RWPE1 (cell line): ENCODE results near the gene NRXN3.

Source experiments
- CTCF ChIA-PET: fragments of 350-600 bp; sonication (Branson Sonifier 250); formaldehyde crosslinking; extraction: SDS; loops from one replicate; lab custom pipeline; 2021; lab: Yijun Ruan, JAX
- POLR2A ChIA-PET: fragments of 400-600 bp; formaldehyde crosslinking; extraction: SDS; loops from one replicate; lab custom pipeline; 2020; ENCODE audit warnings: antibody characterized with exemption; ENCODE audit not compliant: low non-redundant PET; lab: Yijun Ruan, JAX
- DNase-seq: peaks from one replicate; pipeline ENCODE4 v3.0.0; 2012; ENCODE audit warnings: low spot score
- H3K27ac ChIP-seq: fragments of 450-650 bp; 2 replicates; pipeline ENCODE4 v1.5.1; 2017
- TF ChIP-seq, protein P1 (sequence below): fragments of 450-650 bp; conservative IDR thresholded peaks from 2 replicates; pipeline ENCODE4 v1.5.1; 2017; ENCODE audit warnings: low read depth, mild to moderate bottlenecking

The NRXN3 gene

DNA sequence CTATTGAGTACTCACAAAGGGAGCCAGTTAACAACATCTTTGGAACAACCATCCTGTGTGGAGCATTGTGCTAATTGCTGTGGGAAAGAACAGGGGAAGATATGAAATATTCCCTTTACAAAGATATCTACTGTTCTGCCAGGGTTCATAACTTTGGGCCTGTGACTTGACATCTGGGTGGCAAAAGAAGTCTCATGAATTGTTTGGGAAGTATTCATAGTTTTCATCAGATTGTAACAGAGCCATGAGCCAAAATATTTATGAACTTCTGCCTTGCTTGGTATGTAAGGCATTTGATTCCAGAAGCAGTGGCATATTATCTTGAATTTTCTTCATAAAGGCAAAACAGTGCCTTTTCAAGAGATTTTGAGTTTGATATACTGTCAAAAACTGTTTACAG is 1224.9 kb downstream of the NRXN3 start:
- ChIA-PET CTCF (no interaction called here), POLR2A (no interaction called here)
- TF ChIP-seq, protein P1, sequence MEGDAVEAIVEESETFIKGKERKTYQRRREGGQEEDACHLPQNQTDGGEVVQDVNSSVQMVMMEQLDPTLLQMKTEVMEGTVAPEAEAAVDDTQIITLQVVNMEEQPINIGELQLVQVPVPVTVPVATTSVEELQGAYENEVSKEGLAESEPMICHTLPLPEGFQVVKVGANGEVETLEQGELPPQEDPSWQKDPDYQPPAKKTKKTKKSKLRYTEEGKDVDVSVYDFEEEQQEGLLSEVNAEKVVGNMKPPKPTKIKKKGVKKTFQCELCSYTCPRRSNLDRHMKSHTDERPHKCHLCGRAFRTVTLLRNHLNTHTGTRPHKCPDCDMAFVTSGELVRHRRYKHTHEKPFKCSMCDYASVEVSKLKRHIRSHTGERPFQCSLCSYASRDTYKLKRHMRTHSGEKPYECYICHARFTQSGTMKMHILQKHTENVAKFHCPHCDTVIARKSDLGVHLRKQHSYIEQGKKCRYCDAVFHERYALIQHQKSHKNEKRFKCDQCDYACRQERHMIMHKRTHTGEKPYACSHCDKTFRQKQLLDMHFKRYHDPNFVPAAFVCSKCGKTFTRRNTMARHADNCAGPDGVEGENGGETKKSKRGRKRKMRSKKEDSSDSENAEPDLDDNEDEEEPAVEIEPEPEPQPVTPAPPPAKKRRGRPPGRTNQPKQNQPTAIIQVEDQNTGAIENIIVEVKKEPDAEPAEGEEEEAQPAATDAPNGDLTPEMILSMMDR = no peak
- H3K27ac ChIP-seq = no peak overlapping the region
- no peak for DNase-seq

DNA sequence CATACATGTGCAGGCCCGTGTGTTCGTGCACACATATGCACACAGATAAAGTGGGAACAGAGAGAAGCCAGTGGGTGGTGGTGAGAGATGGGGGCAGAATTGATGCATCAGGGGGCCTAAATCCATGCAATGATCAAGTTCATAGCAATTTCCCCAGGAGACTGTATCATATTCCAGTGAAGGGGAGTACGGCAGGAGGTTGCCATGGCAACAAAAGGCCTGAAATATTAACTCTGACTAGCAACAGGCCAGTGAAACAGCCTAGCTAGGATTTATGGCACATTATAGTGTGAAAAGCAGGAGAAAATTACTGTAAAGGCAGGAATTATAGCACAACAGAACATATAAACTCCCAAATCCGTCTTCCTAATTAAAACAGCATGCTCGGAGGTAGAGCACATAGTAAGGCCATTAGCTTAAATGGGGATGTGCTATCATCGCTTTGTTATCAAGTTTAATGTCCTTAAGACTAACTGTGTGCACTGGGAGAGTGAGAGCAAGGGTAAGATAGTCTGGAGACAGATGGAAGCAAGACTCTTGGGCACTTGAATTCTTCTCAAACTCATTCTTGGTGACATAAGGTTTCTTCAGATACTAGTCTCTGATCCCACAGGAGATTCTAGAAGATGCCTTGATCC is 1234.8 kb downstream of the NRXN3 start:
- POLR2A ChIA-PET = no interaction called here
- DNase-seq = no peak
- TF ChIP-seq, protein P1 = no peak
- CTCF ChIA-PET = no interaction called here
- H3K27ac ChIP-seq = no peak overlapping the region

DNA sequence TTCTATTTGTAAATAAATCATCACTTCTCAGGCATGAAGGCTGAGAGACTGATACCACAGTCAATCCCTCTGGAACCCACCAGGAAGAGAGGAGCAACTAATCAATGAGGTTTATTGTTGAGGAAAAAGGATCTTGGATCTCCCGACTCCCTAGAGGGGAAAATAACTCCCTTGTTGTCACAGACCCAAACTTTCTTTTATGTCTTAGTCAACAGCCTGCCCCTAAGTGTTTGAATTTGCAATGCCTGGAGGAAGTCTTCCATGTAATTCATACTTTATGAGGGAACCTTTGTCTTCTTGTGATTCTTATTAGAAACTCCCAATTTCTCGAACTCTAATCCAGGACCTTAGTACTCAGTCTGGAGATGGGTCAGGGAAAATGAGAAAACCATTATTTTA is 1235.3 kb downstream of the NRXN3 start:
- ChIA-PET CTCF (no interaction called here), POLR2A (no interaction called here)
- no peak overlapping the region for H3K27ac ChIP-seq
- TF ChIP-seq, protein P1 = no peak
- no peak for DNase-seq

DNA sequence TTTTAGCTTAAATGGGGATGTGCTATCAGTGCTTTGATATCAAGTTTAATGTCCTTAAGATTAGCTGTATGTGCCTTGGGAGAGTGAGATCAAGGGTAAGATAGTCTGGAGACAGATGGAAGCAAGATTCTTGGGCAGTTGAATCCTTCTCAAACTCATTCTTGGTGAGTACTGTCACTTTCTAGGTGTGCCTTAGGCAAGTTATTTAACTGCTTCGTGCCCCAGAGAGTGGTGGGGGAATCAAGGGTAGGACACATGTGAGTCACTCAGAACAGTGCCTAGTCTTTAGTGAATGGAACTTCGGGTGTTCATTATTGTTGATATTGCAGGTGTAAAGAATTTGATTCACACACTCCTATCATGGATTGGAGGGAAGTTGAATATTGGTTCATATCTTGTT is 1237.4 kb downstream of the NRXN3 start:
- TF ChIP-seq, protein P1 = no peak
- DNase-seq = no peak
- CTCF ChIA-PET = no interaction called here
- no peak overlapping the region for H3K27ac ChIP-seq
- POLR2A ChIA-PET = no interaction called here

DNA sequence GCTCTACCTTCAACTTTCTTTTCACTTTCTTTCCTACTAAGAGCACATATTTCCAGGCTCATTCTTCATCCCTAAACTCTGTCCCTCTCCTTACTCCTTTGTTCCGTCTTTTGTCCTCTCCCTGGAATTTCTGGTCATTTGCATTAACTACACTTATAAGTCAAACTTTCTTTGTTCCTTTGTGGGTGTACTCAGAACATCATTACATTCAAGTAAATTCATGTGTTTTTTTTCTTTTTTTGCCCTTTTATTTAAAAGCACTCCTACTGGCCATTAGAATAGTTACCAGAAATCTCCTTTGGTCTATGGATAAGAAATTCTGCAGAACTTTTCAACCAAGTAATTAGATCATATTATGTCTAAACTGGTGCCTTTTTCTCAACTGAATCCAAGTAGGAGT is 1238.5 kb downstream of the NRXN3 start:
- POLR2A ChIA-PET = no interaction called here
- no peak for DNase-seq
- no peak overlapping the region for H3K27ac ChIP-seq
- TF ChIP-seq, protein P1 = no peak
- CTCF ChIA-PET = no interaction called here

DNA sequence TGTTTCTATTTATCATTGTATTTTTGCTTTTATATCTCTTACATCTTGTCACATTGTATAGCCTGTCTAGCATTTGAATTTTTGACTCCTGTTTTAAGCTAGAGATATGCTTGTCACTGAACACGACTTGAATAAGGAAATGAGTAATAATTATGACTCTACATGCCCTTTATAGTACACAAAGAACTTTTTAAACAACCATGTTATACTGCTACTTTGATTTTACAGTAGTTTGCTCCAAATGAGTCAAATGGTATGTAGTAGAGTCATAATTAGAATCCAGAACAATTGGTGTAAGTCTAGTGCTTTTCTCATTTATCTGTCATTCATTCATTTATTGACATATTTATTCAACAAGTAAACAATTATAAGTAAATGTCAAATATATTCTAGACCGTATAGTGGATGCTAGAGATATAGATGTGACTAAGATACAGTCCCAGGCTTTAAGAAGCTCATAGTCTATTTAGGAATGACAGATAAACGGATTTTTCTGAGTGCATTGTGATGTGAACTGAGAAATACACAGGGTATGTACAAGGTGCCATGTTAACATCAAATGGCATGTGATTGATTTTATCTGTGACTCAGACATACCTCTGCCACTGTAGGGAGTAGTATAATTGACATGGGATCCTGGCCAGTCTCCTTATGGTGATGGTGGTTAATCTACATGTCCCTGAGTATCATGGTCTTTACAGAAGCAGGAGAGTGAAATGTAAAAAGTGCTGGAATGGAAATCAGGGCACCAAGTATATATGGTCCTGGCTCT is 1241.4 kb downstream of the NRXN3 start:
- TF ChIP-seq, protein P1 = no peak
- no peak overlapping the region for H3K27ac ChIP-seq
- ChIA-PET POLR2A (no interaction called here), CTCF (no interaction called here)
- DNase-seq = no peak
